ENCODE data around the gene SLC26A3. TPM values are rescaled to one million over a fixed set of nuclear protein-coding genes. Genes with fewer than 3 reads are reported as not detected.
A peak's percentile ranks its signal among the peaks of the same experiment; 100 is the strongest.

Gene SLC26A3
- total and polyA plus RNA-seq, 5 donors: 0.07 TPM; not detected in 4

- Histone ChIP-seq H3K9me3 (ENCODE audit: control insufficient read depth, low read length) (no peaks in the 10 kb centered on the region), H3K27ac (ENCODE audit: low read length) (peak overlapping the region; percentile 99), H3K4me3 (ENCODE audit: low read length) (peak overlapping the region; percentile 81), H3K27me3 (ENCODE audit: control insufficient read depth, insufficient read depth) (no peaks in the 10 kb centered on the region), H3K4me1 (ENCODE audit: control insufficient read depth, insufficient read depth, low read length) (peaks cover 4% of the 10 kb centered on the region)
- ATAC-seq (peak; percentile 26 to 61), DNase-seq (no peak)
- intact Hi-C loops (cut with DNase I): loop anchor here in 3 of 4 donors (5.0 to 10.0 kb wide), 3 partner anchors 130 to 400 kb away; no protein-coding TSS in a partner anchor
- WGBS: under 1% methylated on average over 22 of the region's 22 CpGs
Measured at GRCh38 chr7:107744345-107744750, 58.7 kb downstream of the SLC26A3 start.

GRCh38 chr7:107743567-107744344 is 59.3 kb downstream of the SLC26A3 start, which contains the start of gene CBLL1:
TSS of gene CBLL1 (plus strand) at chr7:107744142. CDS start at chr7:107744164, 22 bp downstream.
- peak; percentile 99 for ATAC-seq
- intact Hi-C loops (cut with DNase I): loop anchor here in 3 of 4 donors (5.0 to 10.0 kb wide), 3 partner anchors 131 to 401 kb away; no protein-coding TSS in a partner anchor
- WGBS: under 1% methylated on average over 56 of the region's 56 CpGs
- Histone ChIP-seq H3K27me3 (ENCODE audit: control insufficient read depth, insufficient read depth) (no peaks in the 10 kb centered on the region), H3K4me1 (ENCODE audit: control insufficient read depth, insufficient read depth, low read length) (peaks cover 4% of the 10 kb centered on the region), H3K27ac (ENCODE audit: low read length) (peak within 1 kb of the TSS; percentile 99), H3K4me3 (ENCODE audit: low read length) (peak within 1 kb of the TSS; percentile 81), H3K9me3 (ENCODE audit: control insufficient read depth, low read length) (no peaks in the 10 kb centered on the region)
- DNase-seq: peak; percentile 97 to 99 (median 99)

DNA sequence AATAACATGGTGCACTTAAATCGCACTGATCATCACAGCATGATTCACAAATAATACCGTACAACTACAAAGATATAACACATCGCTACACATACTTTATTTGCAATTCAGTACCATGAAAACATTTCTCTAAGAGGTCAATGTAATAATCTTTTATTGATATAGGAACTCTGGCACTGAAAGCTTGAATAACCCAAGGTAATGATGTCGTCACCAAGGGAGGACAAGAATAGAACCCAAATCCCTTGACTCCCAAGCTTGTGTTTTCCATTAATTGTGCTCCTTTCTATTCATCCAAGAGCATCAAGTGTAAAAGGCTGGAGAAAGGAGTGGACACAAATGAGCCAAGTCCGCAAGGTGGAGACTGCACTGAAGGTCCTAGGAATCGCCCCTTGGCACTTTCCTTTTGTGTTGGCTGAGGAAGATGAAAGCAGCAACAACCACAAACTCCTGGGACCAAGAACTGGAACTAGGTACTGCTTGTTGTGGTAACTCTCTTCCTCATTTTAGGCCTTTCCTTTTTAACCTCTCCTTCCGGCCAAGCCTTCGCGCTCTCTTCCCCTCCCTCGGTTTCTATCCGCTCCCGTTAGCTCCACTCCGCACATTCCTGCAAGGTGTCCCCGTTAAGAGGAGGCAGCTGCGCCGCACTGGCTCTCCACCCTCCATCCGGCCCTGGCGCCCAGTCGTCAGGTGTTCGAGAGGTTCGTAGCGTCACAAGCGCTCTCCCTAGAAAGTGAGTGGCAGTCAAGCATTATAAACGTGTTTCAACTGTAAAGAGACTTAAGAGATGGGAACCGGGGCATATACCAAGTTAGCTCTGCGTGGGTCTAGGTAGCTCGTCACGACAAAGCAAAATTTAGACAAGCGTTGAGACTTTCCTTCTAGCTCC is 60.1 kb downstream of the SLC26A3 start:
- intact Hi-C loops (cut with DNase I): loop anchor here in 3 of 4 donors (5.0 to 10.0 kb wide), 3 partner anchors 132 to 402 kb away; no protein-coding TSS in a partner anchor
- peaks cover 4% of the 10 kb centered on the region for H3K4me1 ChIP-seq (ENCODE audit: control insufficient read depth, insufficient read depth, low read length)
- peak; percentile 51 to 82 (median 81) for DNase-seq

DNA sequence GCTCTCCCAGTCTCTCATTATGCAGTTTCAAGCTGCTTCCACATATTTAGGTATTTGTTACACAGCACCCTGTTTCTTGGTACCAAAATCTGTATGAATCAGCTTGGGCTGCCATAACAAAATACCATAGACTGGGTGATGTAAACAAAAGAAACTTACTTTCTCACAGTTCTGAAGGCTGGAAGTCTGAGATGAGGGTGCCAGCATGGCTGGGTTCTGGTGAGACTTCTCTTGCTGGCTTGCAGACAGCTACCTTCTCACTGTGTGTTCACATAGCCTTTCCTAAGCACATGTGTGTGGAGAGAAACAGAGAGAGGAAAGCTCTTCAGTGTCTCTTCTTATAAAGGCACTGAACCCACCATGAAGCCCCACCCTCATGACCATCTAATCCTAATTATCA is 74.7 kb downstream of the SLC26A3 start:
- no peak overlapping the region for H3K4me3 ChIP-seq (ENCODE audit: low read length)
- no peak overlapping the region for H3K27ac ChIP-seq (ENCODE audit: low read length)
- intact Hi-C loops (cut with DNase I): loop anchor here in 1 of 4 donors (10.0 kb wide), 1 partner anchor 523 kb away; no protein-coding TSS in a partner anchor
- H3K27me3 ChIP-seq (ENCODE audit: control insufficient read depth, insufficient read depth): no peaks in the 10 kb centered on the region
- no peaks in the 10 kb centered on the region for H3K9me3 ChIP-seq (ENCODE audit: control insufficient read depth, low read length)
- no peaks in the 10 kb centered on the region for H3K4me1 ChIP-seq (ENCODE audit: control insufficient read depth, insufficient read depth, low read length)
- no peak for DNase-seq
- ATAC-seq: no peak

More for the DNA sequence above, 60.1 kb downstream of the SLC26A3 start:
- ATAC-seq: peak; percentile 45 to 53
- H3K27me3 ChIP-seq (ENCODE audit: control insufficient read depth, insufficient read depth): no peaks in the 10 kb centered on the region
- H3K4me3 ChIP-seq (ENCODE audit: low read length): peak overlapping the region; percentile 81
- WGBS: 15% methylated on average over 29 of the region's 29 CpGs
- H3K27ac ChIP-seq (ENCODE audit: low read length): peak overlapping the region; percentile 99
- no peaks in the 10 kb centered on the region for H3K9me3 ChIP-seq (ENCODE audit: control insufficient read depth, low read length)

DNA sequence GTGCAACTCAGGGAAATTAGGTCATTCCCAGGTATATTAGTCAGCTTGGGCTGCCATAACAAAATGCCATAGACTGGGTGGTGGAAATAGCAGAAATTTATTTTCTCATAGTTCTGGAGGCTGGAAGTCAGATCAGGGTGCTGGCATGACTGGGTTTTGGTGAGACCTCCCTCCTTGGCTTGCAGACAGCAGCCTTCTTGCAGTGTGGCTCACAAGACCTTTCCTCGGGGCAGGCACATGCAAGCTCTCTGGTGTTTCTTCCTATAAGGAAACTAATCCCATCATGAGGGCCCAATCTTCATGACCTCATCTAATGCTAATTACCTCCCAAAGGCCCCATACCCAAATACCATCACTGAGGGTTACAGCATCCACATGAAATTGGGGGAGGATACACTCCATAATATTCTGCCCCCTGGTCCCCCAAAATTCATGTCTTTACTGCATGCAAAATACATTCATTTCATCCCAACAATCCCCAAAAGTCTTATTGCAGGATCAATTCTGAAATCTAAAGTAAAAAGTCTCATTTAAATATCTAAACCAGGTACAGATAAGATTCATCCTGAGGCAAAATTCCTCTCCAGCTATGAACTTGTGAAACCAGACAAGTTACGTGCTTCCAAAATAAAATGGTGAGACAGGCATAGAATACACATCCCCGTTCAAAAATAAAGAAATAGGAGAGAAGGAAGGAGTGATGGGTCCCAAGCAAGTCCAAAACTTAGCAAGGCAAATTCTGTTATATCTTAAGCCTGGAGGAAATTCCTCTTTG is 76.5 kb downstream of the SLC26A3 start:
- WGBS: 76% methylated on average over 3 of the region's 3 CpGs
- Histone ChIP-seq H3K9me3 (ENCODE audit: control insufficient read depth, low read length) (no peaks in the 10 kb centered on the region), H3K4me3 (ENCODE audit: low read length) (no peak overlapping the region), H3K4me1 (ENCODE audit: control insufficient read depth, insufficient read depth, low read length) (no peaks in the 10 kb centered on the region), H3K27ac (ENCODE audit: low read length) (no peak overlapping the region), H3K27me3 (ENCODE audit: control insufficient read depth, insufficient read depth) (no peaks in the 10 kb centered on the region)
- intact Hi-C loops (cut with DNase I): loop anchor here in 1 of 4 donors (10.0 kb wide), 1 partner anchor 522 kb away; no protein-coding TSS in a partner anchor
- DNase-seq (no peak), ATAC-seq (no peak)

- Histone ChIP-seq H3K27me3 (ENCODE audit: control insufficient read depth, insufficient read depth) (no peaks in the 10 kb centered on the region), H3K27ac (ENCODE audit: low read length) (no peak overlapping the region), H3K4me1 (ENCODE audit: control insufficient read depth, insufficient read depth, low read length) (no peaks in the 10 kb centered on the region), H3K4me3 (ENCODE audit: low read length) (no peak overlapping the region), H3K9me3 (ENCODE audit: control insufficient read depth, low read length) (no peaks in the 10 kb centered on the region)
- intact Hi-C loops (cut with DNase I): loop anchor here in 2 of 4 donors (2.0 to 10.0 kb wide), 2 partner anchors 262 to 520 kb away; no protein-coding TSS in a partner anchor
- ATAC-seq (no peak), DNase-seq (no peak)
- 21% methylated on average over 4 of the region's 4 CpGs for WGBS
Measured at GRCh38 chr7:107725138-107725740, 77.8 kb downstream of the SLC26A3 start.

- WGBS: 97% methylated on average over 2 of the region's 2 CpGs
- H3K27ac ChIP-seq (ENCODE audit: low read length): no peak overlapping the region
- intact Hi-C loops (cut with DNase I): loop anchor here in 3 of 4 donors (5.0 to 10.0 kb wide), 2 partner anchors 261 to 518 kb away; no protein-coding TSS in a partner anchor
- no peaks in the 10 kb centered on the region for H3K9me3 ChIP-seq (ENCODE audit: control insufficient read depth, low read length)
- no peak for ATAC-seq
- no peak for DNase-seq
- H3K4me1 ChIP-seq (ENCODE audit: control insufficient read depth, insufficient read depth, low read length): no peaks in the 10 kb centered on the region
- no peaks in the 10 kb centered on the region for H3K27me3 ChIP-seq (ENCODE audit: control insufficient read depth, insufficient read depth)
- H3K4me3 ChIP-seq (ENCODE audit: low read length): no peak overlapping the region
Measured at GRCh38 chr7:107723255-107723654, 79.8 kb downstream of the SLC26A3 start.

GRCh38 chr7:107721286-107721685 is 81.7 kb downstream of the SLC26A3 start:
- DNase-seq (no peak), ATAC-seq (no peak)
- Histone ChIP-seq H3K9me3 (ENCODE audit: control insufficient read depth, low read length) (no peaks in the 10 kb centered on the region), H3K4me3 (ENCODE audit: low read length) (no peak overlapping the region), H3K4me1 (ENCODE audit: control insufficient read depth, insufficient read depth, low read length) (no peaks in the 10 kb centered on the region), H3K27ac (ENCODE audit: low read length) (no peak overlapping the region), H3K27me3 (ENCODE audit: control insufficient read depth, insufficient read depth) (no peaks in the 10 kb centered on the region)
- intact Hi-C loops (cut with DNase I): loop anchor here in 3 of 4 donors (5.0 to 10.0 kb wide), 2 partner anchors 259 to 516 kb away; no protein-coding TSS in a partner anchor
- whole genome bisulfite sequencing: 70% methylated on average over 1 of the region's 1 CpG

- Histone ChIP-seq H3K4me3 (ENCODE audit: low read length) (no peak overlapping the region), H3K27me3 (ENCODE audit: control insufficient read depth, insufficient read depth) (no peaks in the 10 kb centered on the region), H3K9me3 (ENCODE audit: control insufficient read depth, low read length) (no peaks in the 10 kb centered on the region), H3K27ac (ENCODE audit: low read length) (no peak overlapping the region), H3K4me1 (ENCODE audit: control insufficient read depth, insufficient read depth, low read length) (no peaks in the 10 kb centered on the region)
- intact Hi-C loops (cut with DNase I): no loop called here
- WGBS: 83% methylated on average over 4 of the region's 4 CpGs
- DNase-seq (no peak), ATAC-seq (no peak)
Measured at GRCh38 chr7:107718456-107719193, 84.4 kb downstream of the SLC26A3 start.

Data from right cardiac atrium (tissue), 5 donors.